Hepatocyte (in vitro differentiated cells): ENCODE data around the gene SPON1.

Experiments
- CTCF ChIP-seq: fragments of 200-600 bp; sonication (generic); IDR thresholded peaks from 2 replicates; pipeline ENCODE4 v1.5.1; 2016; ENCODE audit warnings: antibody characterized with exemption, mild to moderate bottlenecking; ENCODE audit not compliant: poor library complexity
- EZH2 ChIP-seq: fragments of 200-600 bp; sonication (generic); IDR thresholded peaks from 2 replicates; pipeline ENCODE4 v1.6.1; 2016; ENCODE audit warnings: antibody characterized with exemption, mild to moderate bottlenecking, borderline replicate concordance
- EZH2phosphoT487 ChIP-seq: fragments of 200-600 bp; sonication (generic); IDR thresholded peaks from one replicate; pipeline ENCODE4 v1.6.1; 2018; ENCODE audit warnings: antibody characterized with exemption, mild to moderate bottlenecking, low read depth, moderate library complexity; ENCODE audit not compliant: unreplicated experiment, severe bottlenecking

GRCh38 chr11:14299921-14300320, 337.4 kb downstream of the SPON1 start:
- TF ChIP-seq CTCF: no peak
- TF ChIP-seq EZH2: no peak
- TF ChIP-seq EZH2phosphoT487: no peak
